T-helper 2 cell treated with Interferon-gamma antibody and Interleukin-4, amounts not matched to agents 100 ng/mL and 5 ng/mL, for 36 hours (primary cell): Measurements from ENCODE around the gene PREX1. TPM values are rescaled to one million over a fixed set of nuclear protein-coding genes. Genes with fewer than 3 reads are reported as not detected.
"Not testable (repeated sequence)": the region's sequence is repeated elsewhere in the genome, so short reads cannot be mapped to it uniquely, and the experiment has no call there.

Source experiments
- intact Hi-C: fragments of 100-400 bp; cut with micrococcal nuclease; formaldehyde crosslinking; loops from one replicate; pipeline ENCODE4 v1.15.1; 2023
- total RNA-seq: library from RNA; stranded (reverse); gene quantifications from 2 replicates; pipeline ENCODE4 v1.2.3, GENCODE V29; 2022

Gene PREX1
- total RNA-seq, 1 donor from 2014 or later: 53.0 TPM

DNA sequence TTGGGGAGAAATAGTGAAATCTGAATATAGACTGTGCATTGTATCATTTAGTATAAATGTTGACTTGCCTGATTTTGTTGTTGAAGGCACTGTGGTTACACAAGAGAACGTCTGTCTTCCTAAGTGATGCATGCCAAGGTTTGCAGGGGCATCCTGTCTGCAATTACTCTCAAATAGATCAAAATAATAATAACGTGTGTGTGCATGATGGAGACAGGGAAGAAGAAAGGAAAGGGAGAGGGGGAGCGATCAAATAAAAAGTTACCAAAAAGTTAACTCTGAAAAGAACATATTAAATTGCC is 14.4 kb downstream of the PREX1 start:
- intact Hi-C loops: no loop called here

GRCh38 chr20:48812600-48813445 is 15.0 kb downstream of the PREX1 start:
- intact Hi-C loops: no loop called here

DNA sequence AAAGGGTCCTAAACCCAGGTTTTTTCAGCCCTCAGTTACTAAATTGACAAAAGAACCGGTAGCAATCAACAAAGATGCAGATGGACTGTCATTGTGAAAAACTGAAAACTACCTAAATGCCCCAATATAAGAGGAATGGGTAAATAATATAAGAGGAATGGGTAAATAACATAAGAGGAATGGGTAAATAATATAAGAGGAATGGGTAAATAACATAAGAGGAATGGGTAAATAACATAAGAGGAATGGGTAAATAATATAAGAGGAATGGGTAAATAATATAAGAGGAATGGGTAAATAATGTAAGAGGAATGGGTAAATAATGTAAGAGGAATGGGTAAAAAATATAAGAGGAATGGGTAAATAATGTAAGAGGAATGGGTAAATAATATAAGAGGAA is 15.7 kb downstream of the PREX1 start:
- intact Hi-C loops: not testable (repeated sequence)

- intact Hi-C loops: no loop called here
Observed at GRCh38 chr20:48809673-48810072, 18.1 kb downstream of the PREX1 start.

DNA sequence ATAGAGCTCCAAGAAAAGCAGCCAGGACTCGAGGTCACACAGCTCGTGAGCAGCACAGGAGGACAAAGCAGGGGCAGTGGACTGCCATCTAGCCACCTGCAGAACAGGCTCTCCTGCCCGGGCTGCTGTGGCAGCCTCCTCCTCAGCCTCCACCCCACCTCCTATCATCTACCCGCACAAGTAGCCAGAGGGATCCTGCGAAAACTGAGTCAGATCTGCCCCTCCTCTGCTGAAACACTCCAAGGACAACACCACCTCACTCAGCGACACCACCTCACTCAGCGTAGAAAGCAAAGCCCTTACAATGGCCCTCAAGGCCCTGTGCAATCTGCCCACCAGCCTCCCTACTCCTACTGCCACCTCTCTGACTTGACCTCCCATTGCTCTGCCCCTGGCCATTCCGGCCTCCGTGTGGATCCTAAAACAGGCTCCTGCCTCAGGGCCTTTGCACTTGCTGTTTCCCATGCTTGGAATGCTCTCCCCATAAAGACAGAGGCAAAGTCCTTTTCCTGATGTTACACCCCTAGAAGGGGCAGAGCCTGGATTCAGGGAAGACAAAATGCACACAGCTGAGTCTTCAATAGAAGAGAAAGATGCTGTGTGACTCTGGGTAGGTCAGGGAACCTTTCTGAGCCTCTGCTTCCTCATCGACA is 19.3 kb downstream of the PREX1 start:
- intact Hi-C loops: no loop called here

- intact Hi-C loops: no loop called here
Observed at GRCh38 chr20:48807586-48808381, 20.0 kb downstream of the PREX1 start.

DNA sequence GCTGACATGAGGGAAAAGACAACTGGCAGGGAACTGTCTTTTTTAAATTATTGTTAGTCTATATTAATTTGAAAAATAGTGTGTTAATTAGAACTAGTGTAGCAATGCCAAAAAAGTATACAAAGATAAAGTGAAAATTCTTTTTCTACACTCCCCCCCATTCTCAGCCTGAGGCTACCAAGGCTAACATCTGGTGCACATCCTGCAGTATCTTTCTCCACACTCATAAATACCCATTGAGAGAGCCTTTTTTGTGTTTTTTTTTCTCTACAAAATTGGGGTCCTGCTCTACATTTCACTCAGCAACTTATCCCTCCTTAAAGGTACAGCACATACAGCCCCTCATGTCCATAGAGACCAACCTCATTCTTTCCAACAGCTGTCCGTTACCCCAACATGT is 20.7 kb downstream of the PREX1 start:
- intact Hi-C loops: no loop called here

DNA sequence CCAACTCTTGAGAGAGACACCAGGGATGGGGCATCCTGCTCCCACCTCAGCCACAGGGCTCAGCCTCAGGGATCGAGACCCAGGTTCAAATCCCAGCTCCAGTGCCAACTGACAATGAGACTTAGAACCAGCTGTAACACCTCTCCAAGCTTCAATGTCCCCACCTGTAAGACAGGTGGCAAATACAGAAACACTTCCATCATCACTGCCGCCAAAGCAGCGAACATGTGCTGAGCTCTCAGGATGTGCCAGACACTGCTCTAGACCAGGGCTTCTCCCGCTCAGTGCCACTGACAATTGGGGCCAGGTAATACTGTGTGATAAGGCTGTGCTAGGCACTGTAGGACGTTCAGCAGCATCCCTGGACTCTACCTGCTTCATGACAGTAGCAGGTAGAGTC is 22.1 kb downstream of the PREX1 start:
- intact Hi-C loops: no loop called here

DNA sequence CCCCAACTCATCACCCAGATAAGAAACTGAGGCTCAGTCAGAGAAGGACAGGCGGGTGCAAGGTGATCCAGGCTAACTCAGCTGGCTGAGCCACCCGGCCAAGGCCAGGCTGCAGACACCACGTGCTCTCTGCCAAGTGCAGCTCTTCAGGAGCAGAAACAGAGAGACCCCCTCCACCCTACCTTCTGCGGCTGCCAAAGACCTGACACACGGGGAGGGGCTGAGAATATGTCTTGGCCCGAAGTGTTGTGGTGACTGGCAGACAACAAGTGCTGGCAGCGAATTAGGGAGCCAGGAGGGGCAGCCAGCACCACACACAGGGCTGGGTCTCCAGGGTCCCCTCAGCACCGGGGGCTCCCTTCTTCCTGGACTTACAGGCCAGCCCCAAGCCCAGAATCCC is 22.5 kb downstream of the PREX1 start:
- intact Hi-C loops: no loop called here

GRCh38 chr20:48804300-48804980 is 23.4 kb downstream of the PREX1 start:
- intact Hi-C loops: no loop called here

DNA sequence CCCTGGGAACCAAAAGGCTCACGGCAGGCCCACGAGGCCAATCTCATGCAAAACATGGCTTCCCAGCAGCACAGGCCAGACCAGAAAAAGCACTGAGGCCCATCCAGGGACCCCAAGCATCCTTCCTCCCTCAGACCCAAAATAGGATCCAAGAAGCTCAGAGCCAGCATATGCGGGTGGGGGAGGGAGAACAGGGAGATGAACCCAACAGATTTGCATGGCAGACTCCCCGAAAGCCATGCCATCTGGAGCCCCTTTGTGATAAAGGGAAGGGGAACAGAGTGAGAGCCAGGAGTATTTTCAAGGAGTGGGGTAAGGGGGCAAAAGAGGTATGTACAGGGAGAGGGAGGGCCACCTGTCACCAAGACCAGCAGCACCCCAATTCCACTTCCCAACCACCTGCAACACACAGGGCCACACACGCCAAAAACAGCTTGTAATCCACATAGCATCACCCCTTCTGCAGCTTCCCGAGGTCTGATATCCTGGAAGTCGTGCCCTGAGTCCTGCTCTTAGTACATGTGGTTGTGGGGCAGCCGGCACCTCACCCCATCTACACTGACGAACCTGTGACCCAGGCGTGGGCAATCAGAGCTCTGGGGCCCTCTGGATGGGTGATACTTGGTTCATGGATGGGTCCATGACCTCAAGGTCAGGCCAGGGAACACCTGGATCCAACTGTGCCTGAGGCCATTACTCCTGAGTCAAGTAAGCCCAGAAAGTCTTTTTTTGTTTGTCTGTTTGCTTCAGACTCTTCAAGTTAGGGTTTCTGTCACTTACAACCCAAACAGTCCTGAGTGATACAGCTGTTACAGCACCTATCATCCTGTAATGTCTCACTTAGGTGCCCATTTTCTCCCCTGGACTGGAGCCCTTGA is 24.4 kb downstream of the PREX1 start:
- intact Hi-C loops: no loop called here

DNA sequence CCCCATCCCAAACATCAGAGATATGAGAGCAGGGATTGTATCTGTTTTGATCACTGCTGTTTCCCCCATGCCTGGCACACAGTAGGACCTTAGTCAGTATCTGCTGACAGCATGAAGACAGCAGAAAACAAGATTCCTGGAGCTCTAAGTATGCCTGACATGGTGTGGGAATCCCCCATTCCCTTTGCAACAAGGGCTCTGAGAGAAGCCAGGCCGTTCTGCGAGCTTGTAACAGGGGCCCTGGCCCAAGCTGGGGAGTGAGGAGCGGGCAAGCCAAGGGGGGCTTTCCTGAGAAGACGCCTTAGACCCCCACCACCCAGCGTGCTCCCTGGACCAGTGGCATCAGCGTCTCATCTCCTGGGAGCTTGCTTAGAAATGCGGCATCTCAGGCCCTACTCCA is 25.2 kb downstream of the PREX1 start:
- intact Hi-C loops: no loop called here

- intact Hi-C loops: no loop called here
Observed at GRCh38 chr20:48802216-48802615, 25.6 kb downstream of the PREX1 start.

DNA sequence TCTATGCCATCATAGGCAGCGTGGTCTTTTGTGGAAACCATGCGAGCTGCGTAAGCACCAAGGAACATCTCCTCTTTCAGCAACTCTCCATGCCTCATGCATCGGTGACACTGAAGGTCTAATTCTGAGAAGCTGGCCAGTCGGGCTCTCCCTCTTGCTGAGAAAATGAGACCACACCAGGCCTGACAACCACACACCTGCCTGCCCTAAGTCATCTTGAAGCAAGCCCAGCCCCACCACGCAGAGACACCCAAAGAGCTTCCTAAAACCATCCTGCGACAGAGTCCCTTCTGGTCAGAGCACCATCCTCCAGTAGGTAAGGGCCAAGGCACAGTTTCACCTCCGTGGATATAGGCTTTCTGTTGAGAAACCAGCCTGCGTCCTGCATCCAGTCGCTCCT is 26.6 kb downstream of the PREX1 start:
- intact Hi-C loops: no loop called here

GRCh38 chr20:48800177-48800576 is 27.6 kb downstream of the PREX1 start:
- intact Hi-C loops: no loop called here

DNA sequence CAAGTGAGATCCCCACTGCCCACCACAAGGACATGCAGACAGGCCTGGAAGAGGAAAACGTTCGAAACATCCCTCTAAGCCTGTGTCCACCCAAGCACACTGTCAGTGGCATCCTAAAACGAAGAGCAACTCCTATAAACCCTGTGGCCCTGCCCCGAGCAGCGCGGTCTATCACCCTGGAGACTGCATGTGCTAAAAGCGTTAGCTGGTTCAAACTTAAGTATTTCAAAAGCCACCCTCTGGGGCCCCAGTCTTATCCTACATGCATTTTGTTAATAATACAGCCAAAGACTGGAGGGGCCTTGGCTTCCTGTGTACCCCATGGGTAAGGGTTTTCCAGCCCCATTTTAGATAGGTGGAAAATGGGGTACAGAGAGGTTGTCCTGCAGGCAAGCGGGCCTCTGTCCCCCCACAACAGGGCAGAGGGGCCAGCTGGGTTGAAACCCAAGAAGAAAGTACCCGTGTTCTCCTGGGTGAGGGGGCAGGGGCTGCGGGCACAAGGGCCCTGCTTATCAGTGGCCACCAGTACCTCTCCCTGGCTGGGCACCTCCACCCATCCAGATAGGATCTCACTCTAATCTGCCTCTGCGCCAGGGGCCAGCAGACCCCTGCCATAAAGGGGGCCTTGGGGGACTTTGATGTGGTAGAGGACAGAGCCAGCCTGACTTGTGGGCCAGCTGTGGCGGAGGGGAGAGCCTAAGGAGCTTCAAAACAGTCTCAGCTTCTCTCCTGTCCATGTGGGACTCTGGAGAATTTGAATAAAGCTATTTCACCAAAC is 28.3 kb downstream of the PREX1 start:
- intact Hi-C loops: no loop called here

DNA sequence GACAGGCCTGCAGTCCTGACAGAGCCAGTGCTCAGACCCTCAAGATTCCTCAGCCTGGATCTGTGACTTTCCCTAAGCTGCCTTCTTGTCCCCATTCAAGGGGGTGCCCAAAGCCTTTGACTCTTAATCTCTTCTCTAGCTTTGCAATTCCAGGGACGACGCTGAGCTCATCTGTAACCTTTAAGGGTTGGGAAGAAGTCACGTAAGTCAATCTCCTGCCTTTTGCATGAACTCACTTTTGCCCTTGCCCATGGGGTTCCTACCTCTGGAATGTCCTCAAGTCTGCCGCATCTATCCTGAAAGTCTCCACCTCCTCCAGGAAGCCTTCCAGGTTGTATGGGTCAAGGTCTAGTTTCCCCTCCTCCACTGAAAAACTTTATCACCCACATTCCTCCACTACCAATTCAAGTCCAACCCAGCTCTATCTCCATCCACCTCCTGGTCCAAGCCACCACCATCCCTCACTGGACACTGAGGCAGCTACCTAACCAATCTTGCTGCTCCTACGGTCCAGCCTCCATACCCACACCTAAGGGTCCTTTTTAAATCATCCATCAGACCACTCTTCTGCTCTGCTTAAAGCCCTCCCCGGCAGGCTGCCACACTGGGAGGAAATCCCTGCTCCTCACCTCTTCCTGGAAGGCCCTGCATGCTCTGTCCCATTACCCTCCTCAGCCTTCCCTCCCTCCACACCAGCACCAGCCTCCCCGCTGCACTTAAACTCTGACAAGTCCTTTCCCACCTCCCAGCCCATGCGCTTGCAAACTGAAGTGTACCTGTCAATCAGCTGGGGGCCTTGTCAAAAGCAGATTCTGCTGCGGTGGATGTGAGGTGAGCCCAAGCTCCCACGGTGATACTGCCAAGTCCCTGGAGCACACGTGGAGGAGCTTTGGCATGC is 29.7 kb downstream of the PREX1 start:
- intact Hi-C loops: no loop called here

GRCh38 chr20:48797275-48797825 is 30.4 kb downstream of the PREX1 start:
- intact Hi-C loops: no loop called here

DNA sequence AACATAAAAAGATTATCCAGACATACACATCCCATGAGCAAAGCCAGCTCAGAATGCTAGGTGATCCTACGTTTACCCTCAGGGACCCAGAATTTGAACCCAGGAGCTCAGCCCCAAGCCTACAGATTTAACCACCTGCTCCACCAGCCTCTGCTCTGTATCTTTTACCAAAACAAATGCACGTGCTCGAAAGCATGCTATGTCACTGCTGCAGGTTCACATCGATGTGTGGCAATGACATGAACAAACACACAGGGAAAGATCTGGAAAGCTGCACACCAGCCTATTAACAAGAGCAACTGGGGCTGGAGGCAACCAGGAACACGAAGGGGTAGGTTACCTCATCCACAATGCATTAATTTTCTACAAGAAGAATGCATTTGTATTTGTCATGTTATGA is 32.1 kb downstream of the PREX1 start:
- intact Hi-C loops: no loop called here
